Measurements from ENCODE around the gene SSTR5.
A peak's percentile ranks its signal among the peaks of the same experiment; 100 is the strongest.

Gene SSTR5

GRCh38 chr16:1040346-1040745, 32.2 kb upstream of the SSTR5 start:
- DNase-seq, result no peak

- DNase-seq, result no peak
Observed at GRCh38 chr16:1042049-1042744, 30.4 kb upstream of the SSTR5 start.

- no peak for DNase-seq
Observed at GRCh38 chr16:1042866-1043265, 29.7 kb upstream of the SSTR5 start.

DNA sequence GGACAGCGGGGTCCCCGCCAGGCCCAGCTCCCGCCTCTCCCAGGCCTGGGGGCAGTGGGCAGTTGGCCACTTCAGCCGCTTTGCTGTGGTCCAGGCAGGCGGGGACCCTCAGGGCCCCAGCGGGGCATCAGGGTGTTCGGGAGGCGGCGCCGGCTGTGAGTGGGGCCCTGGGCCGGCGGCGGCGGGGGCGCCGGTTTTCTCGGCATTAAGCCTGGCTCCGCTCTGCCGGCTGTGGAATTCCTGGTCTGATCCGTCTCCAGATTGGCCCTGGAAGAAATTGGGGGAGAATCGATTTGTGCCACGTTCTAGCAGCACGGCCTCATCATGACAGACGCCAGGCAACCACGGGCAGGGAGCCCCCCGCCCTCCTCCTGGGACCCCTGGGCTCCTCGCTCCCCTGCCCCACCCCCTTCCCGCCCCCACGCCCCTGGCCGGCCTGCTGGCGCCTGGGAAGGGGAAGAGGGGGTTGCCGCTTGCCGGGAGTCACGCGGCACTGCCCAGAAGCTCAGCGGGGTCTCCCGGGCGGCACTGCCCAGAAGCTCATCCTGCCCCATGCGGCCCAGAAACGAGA, 28.6 kb upstream of the SSTR5 start:
- DNase-seq, result no peak

DNA sequence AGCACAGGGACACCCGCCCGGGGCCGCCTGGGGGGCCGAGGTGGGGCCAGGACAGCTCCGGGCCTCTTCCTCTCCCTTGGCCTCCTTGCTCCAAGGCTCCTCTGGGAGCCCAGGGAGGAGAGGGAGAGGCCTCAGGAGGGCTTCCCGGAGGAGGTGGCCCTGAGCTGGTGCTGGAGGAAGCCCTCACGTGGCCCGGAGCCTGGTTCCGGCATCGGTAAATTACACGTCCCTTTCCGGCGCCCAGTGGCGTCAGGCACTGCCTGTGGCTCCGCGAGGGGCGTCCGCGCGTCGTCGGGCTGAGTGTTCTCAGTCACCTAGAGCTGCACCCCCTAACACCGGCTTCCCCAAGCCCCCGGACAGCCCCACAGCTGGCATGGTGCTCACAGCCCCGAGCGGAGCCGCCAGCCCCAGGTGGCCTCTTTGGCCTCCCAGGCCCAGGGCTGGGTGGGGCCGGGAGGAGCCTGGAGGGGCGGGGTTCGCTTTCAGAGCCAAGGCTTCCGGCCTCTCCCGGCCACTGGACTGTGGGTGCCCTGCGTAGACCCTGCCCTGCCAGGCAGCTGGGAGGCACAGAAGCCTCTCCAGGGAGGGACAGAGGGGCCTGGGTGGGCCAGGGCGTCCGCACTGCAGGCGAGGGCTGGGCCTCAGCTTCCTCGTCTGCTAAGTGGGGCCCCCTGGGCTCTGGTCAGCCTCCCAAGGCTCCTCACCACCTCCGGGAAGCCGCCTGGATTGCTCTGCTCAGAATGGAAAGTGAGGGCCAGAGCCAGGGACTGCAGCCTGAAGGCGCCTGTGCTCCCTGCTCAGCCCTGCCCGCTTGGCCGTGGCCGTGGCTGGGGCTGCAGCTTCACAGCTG, 27.9 kb upstream of the SSTR5 start:
- DNase-seq, result no peak

DNA sequence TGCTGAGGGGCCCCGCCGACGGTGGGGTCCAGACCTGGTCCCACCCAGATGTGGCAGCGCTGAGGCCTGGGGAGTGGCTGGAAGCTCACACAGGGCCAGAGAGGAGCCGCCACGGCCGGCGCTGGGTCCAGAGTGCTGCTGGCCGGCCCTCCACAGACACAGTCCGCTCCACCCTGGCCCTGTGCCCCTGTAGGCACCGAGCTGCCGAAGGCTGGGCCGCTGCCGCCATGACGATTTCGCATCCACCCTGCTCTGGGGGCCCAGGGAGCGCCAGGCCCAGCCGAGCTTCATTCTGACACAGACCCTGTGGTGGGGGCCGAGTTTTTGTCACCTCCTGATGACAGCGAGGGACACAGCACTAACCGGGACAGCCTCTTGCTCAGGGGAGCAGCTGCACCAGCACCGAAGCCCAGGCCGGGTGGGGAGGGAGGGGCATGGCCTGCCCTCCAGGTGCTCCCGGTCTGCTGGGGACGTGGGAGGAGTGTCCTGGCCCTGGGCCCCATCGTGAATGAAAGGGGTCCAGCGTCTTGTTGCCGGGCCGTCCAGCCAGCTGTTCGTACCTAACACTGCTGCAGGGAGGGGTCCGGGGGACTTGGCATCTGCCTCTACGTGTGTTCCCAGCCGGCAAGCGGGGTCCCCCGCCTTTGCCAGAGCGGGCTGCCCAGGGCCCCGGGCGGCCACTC, 27.1 kb upstream of the SSTR5 start:
- DNase-seq, result no peak

DNA sequence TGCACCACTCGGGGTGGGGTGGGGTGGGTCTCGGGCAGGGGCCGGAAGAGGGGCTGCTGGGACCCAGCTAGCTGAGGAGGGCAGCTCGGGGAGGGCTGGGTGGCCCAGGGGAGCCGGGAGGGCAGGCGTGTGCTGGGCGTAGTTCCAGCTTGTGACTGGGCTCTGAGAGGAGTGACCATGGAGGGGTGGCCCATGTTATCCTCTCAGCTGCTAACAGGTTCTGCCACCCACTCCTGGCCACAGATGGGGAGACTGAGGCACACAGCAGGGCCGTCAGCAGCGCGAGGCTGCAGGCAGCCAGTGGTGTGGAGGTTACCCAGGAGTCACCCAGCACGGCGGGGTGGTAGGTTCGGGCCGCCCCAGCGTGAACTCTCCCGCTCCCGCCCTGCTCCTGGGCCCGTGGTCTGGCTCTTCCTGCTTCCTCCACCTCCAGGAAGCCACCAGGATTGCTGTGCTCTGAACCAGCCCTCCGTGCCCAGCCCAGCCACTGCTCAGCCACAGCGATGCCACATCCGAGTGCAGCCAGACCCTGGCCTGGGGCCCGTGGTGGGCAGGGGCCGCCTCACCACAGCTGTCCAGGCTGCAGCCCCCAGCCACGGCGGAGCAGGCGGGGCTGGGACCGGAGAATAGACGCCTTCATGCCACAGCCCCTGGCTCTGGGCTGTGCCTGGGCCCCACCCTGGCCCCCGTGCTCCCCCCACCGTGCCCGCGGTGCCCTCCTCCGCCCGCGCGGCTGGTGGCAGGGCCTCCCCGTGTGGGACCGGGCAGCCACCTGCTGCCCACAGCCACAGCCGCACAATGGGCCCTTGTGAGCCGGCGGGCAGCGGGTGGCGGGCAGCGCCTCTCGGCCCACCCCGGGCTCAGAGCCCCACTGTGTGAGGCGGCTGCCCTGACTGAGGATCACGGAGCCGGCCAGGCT, 26.3 kb upstream of the SSTR5 start:
- no peak for DNase-seq

DNA sequence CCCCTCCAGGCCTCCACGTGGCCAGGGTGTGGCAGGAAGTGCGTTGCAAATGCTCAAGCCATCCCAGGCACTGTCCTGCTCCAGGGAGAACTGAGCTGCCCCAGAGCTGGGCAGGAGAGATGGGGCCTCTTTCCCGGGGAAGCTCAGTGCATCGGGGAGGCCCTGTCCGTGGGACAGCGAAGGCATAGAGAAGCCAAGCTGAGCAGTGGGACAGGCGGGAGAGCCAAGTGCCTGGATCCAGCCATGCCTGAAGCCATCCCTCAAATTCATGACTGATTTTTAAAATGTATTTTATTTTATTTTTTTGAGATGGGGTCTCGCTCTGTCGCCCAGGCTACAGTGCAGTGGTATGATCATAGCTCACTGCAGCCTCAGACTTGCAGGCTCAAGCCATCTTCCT, 25.4 kb upstream of the SSTR5 start:
- DNase-seq, result no peak

DNA sequence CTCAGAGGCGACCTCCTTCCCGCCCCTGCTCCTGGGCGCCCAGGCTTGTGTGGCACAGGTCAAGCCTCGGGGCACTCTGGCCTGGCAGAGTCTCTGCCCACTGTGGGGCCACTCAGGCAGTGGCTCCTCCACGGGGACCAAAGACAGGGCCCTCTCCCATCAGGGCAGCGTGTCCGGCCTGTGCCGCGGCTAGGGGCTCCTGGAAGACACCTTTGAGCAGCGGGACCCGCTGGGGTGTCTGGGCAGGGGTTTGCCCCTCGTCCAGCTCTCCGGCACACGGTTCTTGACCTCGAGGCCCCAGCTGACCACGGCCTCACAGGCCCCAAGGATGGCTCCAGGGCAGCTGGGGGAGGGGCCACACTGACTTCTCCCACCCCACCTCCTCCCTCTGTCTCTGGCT, 24.7 kb upstream of the SSTR5 start:
- no peak for DNase-seq

DNA sequence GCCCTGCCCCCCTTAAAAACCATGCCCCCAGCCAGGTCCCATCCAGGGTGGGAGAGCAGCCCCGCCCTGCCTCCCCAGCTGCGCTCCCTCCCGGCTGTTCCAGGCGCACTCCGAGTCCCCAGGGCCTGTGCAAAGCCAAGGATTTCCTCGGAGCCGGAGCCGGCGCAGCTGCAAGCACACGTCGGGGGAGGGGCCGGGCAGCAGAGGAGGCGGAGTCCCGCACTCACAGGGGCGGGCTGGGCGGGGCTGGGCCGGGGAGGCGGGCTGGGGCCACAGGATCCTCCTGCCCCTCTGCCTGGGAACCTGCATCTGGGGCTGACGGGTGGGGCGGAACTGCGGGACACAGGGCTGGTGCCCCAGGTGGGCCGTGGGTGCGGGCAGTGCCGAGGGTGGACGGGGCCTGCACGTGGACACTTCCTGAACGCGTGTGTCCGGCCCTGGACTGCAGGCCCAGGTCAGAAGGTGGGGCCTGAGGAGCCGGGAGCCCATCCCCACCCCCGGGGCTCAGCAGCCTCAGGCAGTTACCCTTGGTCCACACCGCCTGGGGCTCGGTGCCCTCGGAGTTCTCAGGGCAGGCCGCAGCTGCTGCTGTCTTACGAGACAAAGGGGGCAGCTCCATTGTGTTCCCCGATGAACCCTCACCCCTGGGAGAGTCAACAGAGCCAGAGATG, 24.0 kb upstream of the SSTR5 start:
- no peak for DNase-seq

GRCh38 chr16:1049113-1049975, 23.2 kb upstream of the SSTR5 start:
- no peak for DNase-seq

- no peak for DNase-seq
Observed at GRCh38 chr16:1049976-1050247, 22.6 kb upstream of the SSTR5 start.

- DNase-seq, result no peak
Observed at GRCh38 chr16:1050516-1050915, 22.0 kb upstream of the SSTR5 start.

DNA sequence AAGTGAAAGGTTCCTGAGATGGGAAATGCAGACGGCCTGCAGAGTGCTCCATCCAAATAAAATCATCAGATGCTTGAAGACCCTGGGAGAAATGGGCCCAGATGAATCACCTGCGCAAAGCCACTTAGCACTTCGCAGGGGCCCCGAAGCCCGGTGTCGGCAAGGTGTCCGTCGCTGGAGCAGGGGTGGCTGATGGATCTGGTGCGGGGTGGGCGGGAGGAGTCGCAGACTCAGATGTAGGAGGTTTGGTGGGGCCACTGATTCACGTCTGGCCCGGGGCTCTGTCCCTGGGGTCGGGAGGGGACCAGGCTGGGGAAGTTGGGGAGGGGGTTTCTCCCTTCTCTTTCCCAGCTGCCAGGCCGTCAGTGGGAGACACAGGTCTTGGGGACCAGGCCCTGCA, 21.6 kb upstream of the SSTR5 start:
- no peak for DNase-seq

- no peak for DNase-seq
Observed at GRCh38 chr16:1051446-1051845, 21.1 kb upstream of the SSTR5 start.

- no peak for DNase-seq
Observed at GRCh38 chr16:1052721-1053120, 19.8 kb upstream of the SSTR5 start.

DNA sequence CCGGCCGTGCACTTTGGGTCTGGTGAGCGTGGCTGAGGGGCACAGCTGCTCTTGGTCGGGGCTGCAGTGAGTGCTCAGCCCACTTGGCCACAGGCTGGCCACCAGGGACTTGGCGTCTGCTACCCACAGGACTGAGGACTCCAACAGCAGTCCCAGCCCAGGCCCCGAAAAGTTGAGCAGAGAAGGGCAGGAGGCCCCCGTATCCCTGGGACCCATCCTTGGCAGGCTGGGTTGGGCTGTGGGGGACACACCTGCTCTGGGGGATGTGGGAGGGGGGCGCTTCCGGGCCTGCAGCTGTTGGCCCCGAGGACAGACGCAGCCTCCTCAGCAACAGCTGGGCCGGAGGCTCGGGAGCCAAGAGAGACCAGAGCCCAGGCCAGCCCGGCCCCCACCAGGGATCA, 19.4 kb upstream of the SSTR5 start:
- DNase-seq, result no peak

- no peak for DNase-seq
Observed at GRCh38 chr16:1053700-1054368, 18.7 kb upstream of the SSTR5 start.

GRCh38 chr16:1054660-1055556, 17.6 kb upstream of the SSTR5 start:
- DNase-seq, result peak; percentile 22

DNA sequence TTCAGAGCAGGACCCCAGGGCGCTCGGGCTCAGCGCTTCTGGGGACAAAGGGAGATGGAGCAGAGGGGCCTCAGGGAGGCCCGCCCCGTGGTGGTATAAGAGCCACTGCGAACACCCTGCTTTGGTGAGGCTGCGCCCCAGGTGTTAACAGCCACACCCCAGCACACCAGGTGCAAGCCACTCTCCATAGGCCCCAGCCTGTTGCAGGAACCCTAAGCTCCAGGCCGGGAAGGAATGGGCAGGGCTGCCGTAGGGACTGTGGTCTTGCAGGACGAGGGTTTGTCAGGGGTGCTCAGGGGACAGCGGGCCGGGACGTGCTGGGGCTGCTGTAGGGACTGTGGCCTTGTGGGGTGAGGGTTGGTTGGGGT, 17.0 kb upstream of the SSTR5 start:
- no peak for DNase-seq
